Thyroid gland (tissue), 4 donors: ENCODE measurements around the gene LAMB3. TPM values are rescaled to one million over a fixed set of nuclear protein-coding genes. Genes with fewer than 3 reads are reported as not detected.

ENCODE experiments used
- DNase-seq, 2 donors: peaks; one replicate each; pipeline ENCODE4 v3.0.0-alpha.2; 2019
- H3K27ac ChIP-seq, 3 donors: fragments of 200-600 bp; sonication (generic); 1 replicate in 2 of 3; 2 replicates in 1 of 3; pipeline ENCODE4 v1.5.1; 2016 to 2019; ENCODE audit warnings: mild to moderate bottlenecking in 1 of 3, moderate library complexity in 1 of 3
- H3K27me3 ChIP-seq: fragments of 200-600 bp; sonication (generic); one replicate; pipeline ENCODE4 v1.5.1; 2019
- H3K36me3 ChIP-seq, 2 donors: fragments of 200-600 bp; sonication (generic); one replicate each; pipeline ENCODE4 v1.5.1; 2016 to 2019
- H3K4me1 ChIP-seq, 2 donors: fragments of 200-600 bp; sonication (generic); one replicate each; pipeline ENCODE4 v1.5.1; 2017 to 2019
- H3K4me3 ChIP-seq, 3 donors: fragments of 200-600 bp; sonication (generic); replicated peaks in 1 of 3; 1 replicate in 2 of 3; 2 replicates in 1 of 3; pipeline ENCODE4 v1.5.1; 2016; ENCODE audit warnings: mild to moderate bottlenecking in 1 of 3
- H3K9me3 ChIP-seq: fragments of 200-600 bp; sonication (generic); one replicate; pipeline ENCODE4 v1.5.1; 2017
- CTCF ChIP-seq, 6 experiments: fragments of 200-600 bp in 3 of 6; fragments of 450-650 bp in 3 of 6; sonication (generic) in 3 of 6; IDR thresholded peaks; one replicate each; pipeline ENCODE4 v1.5.1; 2016 to 2019; ENCODE audit warnings: antibody characterized with exemption in 6 of 6, mild to moderate bottlenecking in 2 of 6, inconsistent platforms in 1 of 6, moderate library complexity in 1 of 6
- POLR2A ChIP-seq, 2 donors: fragments of 450-650 bp; IDR thresholded peaks; one replicate each; pipeline ENCODE4 v1.6.1; 2017; ENCODE audit warnings: antibody characterized with exemption in 2 of 2, mild to moderate bottlenecking in 2 of 2, moderate library complexity in 1 of 2
- WGBS, 2 donors: methylation state at CpG; one replicate each; pipeline ENCODE4 v1.1.5; 2017; 5-methylcytosine and 5-hydroxymethylcytosine counted together
- intact Hi-C: fragments of 100-400 bp; cut with DNase I; formaldehyde crosslinking; loops from one replicate; pipeline ENCODE4 v1.15.1; 2023
- total RNA-seq, 4 donors: library from RNA; depleted of rRNA; stranded (reverse); fragments of >200 nt; gene quantifications; one replicate each; pipeline ENCODE4 v1.2.3, GENCODE V29; 2016

Gene LAMB3
- total RNA-seq, 4 donors from 2014 or later = 0.56 to 5.6 (median 2.7) TPM

- Histone ChIP-seq H3K4me1 (no peaks in the 10 kb centered on the region), H3K36me3 (no peaks in the 10 kb centered on the region), H3K27me3 (no peaks in the 10 kb centered on the region), H3K27ac (no peak overlapping the region), H3K9me3 (no peaks in the 10 kb centered on the region), H3K4me3 (no peak overlapping the region)
- no peak for TF ChIP-seq POLR2A (IDR thresholded peaks at IDR 0.05)
- no peak for TF ChIP-seq CTCF (IDR thresholded peaks at IDR 0.05)
- 91 to 92% methylated on average over 8 of the region's 8 CpGs for WGBS, 2 donors
- intact Hi-C loops = loop anchor here (10.0 kb wide), 1 partner anchor 87 kb away; no protein-coding TSS in a partner anchor
- DNase-seq = no peak
Measured at GRCh38 chr1:209607795-209608178, 44.4 kb downstream of the LAMB3 start.

GRCh38 chr1:209607102-209607794, 45.0 kb downstream of the LAMB3 start:
- no peak for DNase-seq
- no peak overlapping the region for H3K27ac ChIP-seq
- no peaks in the 10 kb centered on the region for H3K9me3 ChIP-seq
- intact Hi-C loops = loop anchor here (10.0 kb wide), 1 partner anchor 88 kb away; no protein-coding TSS in a partner anchor
- H3K4me3 ChIP-seq = no peak overlapping the region
- no peaks in the 10 kb centered on the region for H3K4me1 ChIP-seq
- WGBS, 2 donors = 63 to 75% methylated on average over 1 of the region's 1 CpG
- H3K27me3 ChIP-seq = no peaks in the 10 kb centered on the region
- TF ChIP-seq POLR2A (IDR thresholded peaks at IDR 0.05) (no peak), CTCF (IDR thresholded peaks at IDR 0.05) (no peak)
- H3K36me3 ChIP-seq = no peaks in the 10 kb centered on the region

- TF ChIP-seq POLR2A (IDR thresholded peaks at IDR 0.05) (no peak), CTCF (IDR thresholded peaks at IDR 0.05) (no peak)
- no peak overlapping the region for H3K27ac ChIP-seq
- 88 to 91% methylated on average over 5 of the region's 5 CpGs for WGBS, 2 donors
- H3K4me1 ChIP-seq = no peaks in the 10 kb centered on the region
- intact Hi-C loops = loop anchor here (10.0 kb wide), 1 partner anchor 91 kb away; no protein-coding TSS in a partner anchor
- no peak for DNase-seq
- H3K4me3 ChIP-seq = no peak overlapping the region
- no peaks in the 10 kb centered on the region for H3K27me3 ChIP-seq
- H3K9me3 ChIP-seq = no peaks in the 10 kb centered on the region
- H3K36me3 ChIP-seq = no peaks in the 10 kb centered on the region
Measured at GRCh38 chr1:209603877-209604276, 48.3 kb downstream of the LAMB3 start.

- Histone ChIP-seq H3K4me3 (no peak overlapping the region), H3K9me3 (no peaks in the 10 kb centered on the region), H3K27me3 (no peaks in the 10 kb centered on the region), H3K36me3 (no peaks in the 10 kb centered on the region), H3K4me1 (no peaks in the 10 kb centered on the region), H3K27ac (no peak overlapping the region)
- 44 to 49% methylated on average over 6 of the region's 6 CpGs for WGBS, 2 donors
- no peak for TF ChIP-seq POLR2A (IDR thresholded peaks at IDR 0.05)
- peak in 5 of 6 experiments; percentile 35 to 77 (median 71) for TF ChIP-seq CTCF (IDR thresholded peaks at IDR 0.05)
- intact Hi-C loops = loop anchor here (10.0 kb wide), 1 partner anchor 93 kb away; no protein-coding TSS in a partner anchor
- peak; percentile 40 to 55 for DNase-seq
Measured at GRCh38 chr1:209601809-209602657, 50.2 kb downstream of the LAMB3 start.
